Endothelial cell of umbilical vein (primary cell): Measurements from ENCODE around the gene MEGF11. TPM values are rescaled to one million over a fixed set of nuclear protein-coding genes. Genes with fewer than 3 reads are reported as not detected.

Experiments
- BruUV-seq: library from RNA; stranded (reverse); fragments of 400-500 nt; replicated peaks from 2 replicates; lab custom pipeline; 2021; lab: Mats Ljungman, UMichigan
- CTCF ChIA-PET: fragments of 300-600, 350-600 bp; sonication (Branson Sonifier 250); formaldehyde crosslinking; loops from one replicate; lab custom pipeline; 2021; ENCODE audit warnings: antibody characterized with exemption, inconsistent platforms; lab: Charles Lee
- POLR2A ChIA-PET: fragments of 300-600, 350-600 bp; sonication (Branson Sonifier 250); formaldehyde crosslinking; loops from one replicate; lab custom pipeline; 2021; ENCODE audit warnings: antibody characterized with exemption, inconsistent platforms; lab: Charles Lee
- DNase-seq: peaks from one replicate; pipeline ENCODE4 v3.0.0-alpha.2; 2011; ENCODE audit warnings: low read depth, low spot score
- FAIRE-seq: peaks from 2 replicates; lab custom pipeline; 2011; peaks lifted over from hg19 to GRCh38; lab: Jason Lieb, UNC
- H2AFZ ChIP-seq: 2 replicates; pipeline ENCODE4 v1.6.0; 2012; ENCODE audit warnings: low read depth, low read length, control low read depth, inconsistent platforms
- H3K27ac ChIP-seq: 2 replicates; pipeline ENCODE4 v1.5.1; 2011; ENCODE audit warnings: low read depth, mild to moderate bottlenecking, control low read depth, low read length, moderate library complexity; ENCODE audit not compliant: insufficient read depth
- H3K27me3 ChIP-seq, 2 experiments: 2 replicates each; pipeline versions ENCODE4 v1.6.0 to v1.6.1; 2011; ENCODE audit warnings: low read length in 2 of 2, mixed read lengths in 1 of 2; ENCODE audit not compliant: control insufficient read depth in 2 of 2, insufficient read depth in 2 of 2
- H3K36me3 ChIP-seq, 2 experiments: 2 replicates in 1 of 2; 3 replicates in 1 of 2; pipeline ENCODE4 v1.5.1; 2011; ENCODE audit warnings: low read length in 2 of 2, mild to moderate bottlenecking in 1 of 2, moderate library complexity in 1 of 2; ENCODE audit not compliant: control insufficient read depth in 2 of 2, insufficient read depth in 2 of 2; ENCODE audit errors: extremely low read depth in 1 of 2
- H3K4me1 ChIP-seq: 3 replicates; pipeline ENCODE4 v1.5.1; 2011; ENCODE audit warnings: mild to moderate bottlenecking, low read length; ENCODE audit not compliant: control insufficient read depth, insufficient read depth; ENCODE audit errors: extremely low read depth
- H3K4me2 ChIP-seq: 2 replicates; pipeline ENCODE4 v1.6.1; 2011; ENCODE audit warnings: low read length, control low read depth, mixed read lengths; ENCODE audit not compliant: insufficient read depth
- H3K4me3 ChIP-seq, 3 experiments: fragments of 200-600 bp in 1 of 3; sonication (generic), shearing (Covaris generic) in 1 of 3; replicated peaks in 1 of 3; 2 replicates each; pipeline ENCODE4 v1.5.1; 2011 to 2016; ENCODE audit warnings: control low read depth in 3 of 3, low read length in 3 of 3, mild to moderate bottlenecking in 2 of 3, inconsistent platforms in 1 of 3, low read depth in 1 of 3, moderate library complexity in 1 of 3; ENCODE audit not compliant: insufficient read depth in 1 of 3
- H3K79me2 ChIP-seq: 2 replicates; pipeline ENCODE4 v1.6.0; 2012; ENCODE audit warnings: low read length, inconsistent platforms; ENCODE audit not compliant: control insufficient read depth, insufficient read depth
- H3K9ac ChIP-seq: replicated peaks from 2 replicates; pipeline ENCODE3; 2011; ENCODE audit warnings: low read length, control low read depth; ENCODE audit not compliant: insufficient read depth; ENCODE audit errors: extremely low read depth
- H3K9me1 ChIP-seq: replicated peaks from 3 replicates; pipeline ENCODE4 v1.6.0; 2011; ENCODE audit warnings: mild to moderate bottlenecking, low read length; ENCODE audit not compliant: control insufficient read depth, insufficient read depth; ENCODE audit errors: extremely low read depth
- H3K9me3 ChIP-seq: replicated peaks from 2 replicates; pipeline ENCODE4 v1.5.1; 2012; ENCODE audit warnings: low read length, inconsistent platforms; ENCODE audit not compliant: control insufficient read depth, insufficient read depth
- H4K20me1 ChIP-seq: replicated peaks from 2 replicates; pipeline ENCODE3; 2011; ENCODE audit warnings: mild to moderate bottlenecking, low read length; ENCODE audit not compliant: control insufficient read depth, insufficient read depth; ENCODE audit errors: extremely low read depth
- EZH2 ChIP-seq: IDR thresholded peaks from 2 replicates; pipeline ENCODE4 v1.6.1; 2012; ENCODE audit warnings: borderline replicate concordance, low read depth, mild to moderate bottlenecking, moderate library complexity, low read length, inconsistent platforms; ENCODE audit not compliant: severe bottlenecking
- FOS ChIP-seq: IDR thresholded peaks from 2 replicates; pipeline ENCODE4 v1.6.1; 2011; ENCODE audit warnings: mild to moderate bottlenecking, low read length, moderate library complexity, borderline replicate concordance; ENCODE audit not compliant: insufficient read depth
- GATA2 ChIP-seq: IDR thresholded peaks from 2 replicates; pipeline ENCODE4 v1.7.0; 2011; ENCODE audit warnings: low read depth, mild to moderate bottlenecking, moderate library complexity, mixed read lengths, low read length; ENCODE audit not compliant: insufficient read length, insufficient read depth
- JUN ChIP-seq: IDR thresholded peaks from 2 replicates; pipeline ENCODE4 v1.6.1; 2011; ENCODE audit warnings: borderline replicate concordance, low read depth; ENCODE audit not compliant: insufficient read length, insufficient read depth
- MYC ChIP-seq: IDR thresholded peaks from one replicate; pipeline ENCODE4 v1.6.1; 2011; ENCODE audit warnings: mild to moderate bottlenecking, low read depth, low read length
- POLR2A ChIP-seq: IDR thresholded peaks from 2 replicates; pipeline ENCODE4 v1.6.1; 2012; ENCODE audit warnings: low read depth, mild to moderate bottlenecking, control low read depth, low read length
- POLR2AphosphoS5 ChIP-seq: IDR thresholded peaks from 2 replicates; pipeline ENCODE4 v1.6.1; 2012; ENCODE audit warnings: low read depth, mild to moderate bottlenecking, control low read depth, low read length, moderate library complexity; ENCODE audit not compliant: insufficient read depth
- dilution Hi-C: fragments of 300-500 bp; cut with MboI; formaldehyde crosslinking; loops from one replicate; pipeline ENCODE4 v1.15.0; 2019; ENCODE audit warnings: low sequenced_read_pairs; ENCODE audit not compliant: extremely low pct_ligation_motif_present
- intact Hi-C: fragments of 100-400 bp; cut with micrococcal nuclease; formaldehyde crosslinking; loops from one replicate; pipeline ENCODE4 v1.10.0; 2022
- polyA plus RNA-seq, 4 experiments: library from polyadenylated mRNA; depleted of rRNA in 3 of 4; stranded (reverse) in 3 of 4; unstranded in 1 of 4; fragments of >200 nt; gene quantifications; 2 replicates each; pipeline versions ENCODE4 v1.2.1 to v1.2.3, GENCODE V29; 2011 to 2012; ENCODE audit warnings: missing spikeins in 1 of 4
- total RNA-seq: library from RNA; stranded (reverse); gene quantifications from 2 replicates; pipeline ENCODE4 v1.2.3, GENCODE V29; 2021
- TF ChIP-seq, protein P1 (sequence below), 2 donors: IDR thresholded peaks; 1 replicate in 1 of 2; 2 replicates in 1 of 2; pipeline ENCODE4 v1.5.1; 2011; ENCODE audit warnings: low read length in 2 of 2, mild to moderate bottlenecking in 2 of 2, moderate library complexity in 2 of 2, control low read depth in 1 of 2, inconsistent platforms in 1 of 2, low read depth in 1 of 2; ENCODE audit not compliant: insufficient read depth in 1 of 2; ENCODE audit errors: extremely low read depth in 1 of 2
- TF ChIP-seq, protein P2 (sequence below): IDR thresholded peaks from 2 replicates; pipeline ENCODE4 v1.6.1; 2011; ENCODE audit not compliant: insufficient read depth, insufficient read length

The MEGF11 gene
- total and polyA plus RNA-seq, 2 donors (not counting 3 experiments of a cell fraction or from before 2014, with no cell fraction given), result not detected

GRCh38 chr15:65867244-65867643 lies 386.3 kb downstream of the MEGF11 start:
- no peaks in the 10 kb centered on the region for H3K27me3 ChIP-seq
- no peak overlapping the region for H3K27ac ChIP-seq
- no peaks in the 10 kb centered on the region for H3K36me3 ChIP-seq
- FAIRE-seq (no peak), DNase-seq (no peak)
- H3K9me1 ChIP-seq, result no peaks in the 10 kb centered on the region
- ChIA-PET CTCF (interaction anchor here (2.1 kb wide), 1 partner anchor 10 kb away, joined by 7 read pairs; no protein-coding TSS in a partner anchor), POLR2A (no interaction called here)
- peaks cover 29% of the 10 kb centered on the region for H3K79me2 ChIP-seq
- intact Hi-C loops (no loop called here), dilution Hi-C loops (no loop called here)
- H3K9ac ChIP-seq, result no peak overlapping the region
- no peak overlapping the region for H3K4me2 ChIP-seq
- TF ChIP-seq POLR2A, result no peak
- TF ChIP-seq FOS, result no peak
- TF ChIP-seq JUN, result no peak
- no peak for TF ChIP-seq MYC
- TF ChIP-seq, protein P1, sequence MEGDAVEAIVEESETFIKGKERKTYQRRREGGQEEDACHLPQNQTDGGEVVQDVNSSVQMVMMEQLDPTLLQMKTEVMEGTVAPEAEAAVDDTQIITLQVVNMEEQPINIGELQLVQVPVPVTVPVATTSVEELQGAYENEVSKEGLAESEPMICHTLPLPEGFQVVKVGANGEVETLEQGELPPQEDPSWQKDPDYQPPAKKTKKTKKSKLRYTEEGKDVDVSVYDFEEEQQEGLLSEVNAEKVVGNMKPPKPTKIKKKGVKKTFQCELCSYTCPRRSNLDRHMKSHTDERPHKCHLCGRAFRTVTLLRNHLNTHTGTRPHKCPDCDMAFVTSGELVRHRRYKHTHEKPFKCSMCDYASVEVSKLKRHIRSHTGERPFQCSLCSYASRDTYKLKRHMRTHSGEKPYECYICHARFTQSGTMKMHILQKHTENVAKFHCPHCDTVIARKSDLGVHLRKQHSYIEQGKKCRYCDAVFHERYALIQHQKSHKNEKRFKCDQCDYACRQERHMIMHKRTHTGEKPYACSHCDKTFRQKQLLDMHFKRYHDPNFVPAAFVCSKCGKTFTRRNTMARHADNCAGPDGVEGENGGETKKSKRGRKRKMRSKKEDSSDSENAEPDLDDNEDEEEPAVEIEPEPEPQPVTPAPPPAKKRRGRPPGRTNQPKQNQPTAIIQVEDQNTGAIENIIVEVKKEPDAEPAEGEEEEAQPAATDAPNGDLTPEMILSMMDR (IDR thresholded peaks at IDR 0.05; ENCODE audit: extremely low read depth in 1 of 2, insufficient read depth in 1 of 2, low read depth in 1 of 2, low read length in 2 of 2), result no peak
- TF ChIP-seq GATA2, result no peak
- no peak for TF ChIP-seq EZH2
- no peak for TF ChIP-seq POLR2AphosphoS5
- TF ChIP-seq, protein P2, sequence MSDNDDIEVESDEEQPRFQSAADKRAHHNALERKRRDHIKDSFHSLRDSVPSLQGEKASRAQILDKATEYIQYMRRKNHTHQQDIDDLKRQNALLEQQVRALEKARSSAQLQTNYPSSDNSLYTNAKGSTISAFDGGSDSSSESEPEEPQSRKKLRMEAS, result no peak
- H3K4me1 ChIP-seq, result peaks cover 12% of the 10 kb centered on the region
- H2AFZ ChIP-seq, result no peak overlapping the region
- H4K20me1 ChIP-seq, result no peaks in the 10 kb centered on the region
- no peaks in the 10 kb centered on the region for H3K9me3 ChIP-seq
- no TSS peak for BruUV-seq
- no peak overlapping the region for H3K4me3 ChIP-seq
